MCF 10A (cell line): ENCODE data around the gene TACSTD2. TPM values are rescaled to one million over a fixed set of nuclear protein-coding genes. Genes with fewer than 3 reads are reported as not detected.

Experiments
- BruUV-seq: library from RNA; stranded (reverse); fragments of 400-500 nt; replicated peaks from 2 replicates; lab custom pipeline; 2021; lab: Mats Ljungman, UMichigan
- CTCF ChIA-PET: fragments of 300-600 bp; sonication (Branson Sonifier 250); formaldehyde crosslinking; extraction: SDS; loops from one replicate; lab custom pipeline; 2021; ENCODE audit warnings: antibody characterized with exemption, inconsistent platforms; lab: Yijun Ruan, JAX
- POLR2A ChIA-PET: fragments of 300-600, 350-650 bp; sonication (Branson Sonifier 250); formaldehyde crosslinking; extraction: SDS; loops from one replicate; lab custom pipeline; 2020; ENCODE audit warnings: antibody characterized with exemption, inconsistent platforms; lab: Yijun Ruan, JAX
- DNase-seq: peaks from one replicate; pipeline ENCODE4 v3.0.0-alpha.2; 2018; ENCODE audit not compliant: unreplicated experiment
- H3K27ac Mint-ChIP-seq: one replicate; pipeline ENCODE4 v1.8.0; 2022; ENCODE audit warnings: mild to moderate bottlenecking, low read depth, mixed read lengths; ENCODE audit not compliant: unreplicated experiment
- H3K27me3 Mint-ChIP-seq: one replicate; pipeline ENCODE4 v1.8.0; 2022; ENCODE audit warnings: mixed read lengths; ENCODE audit not compliant: insufficient read depth, unreplicated experiment
- H3K36me3 Mint-ChIP-seq: one replicate; pipeline ENCODE4 v1.8.0; 2022; ENCODE audit warnings: mild to moderate bottlenecking, moderate library complexity, mixed read lengths; ENCODE audit not compliant: insufficient read depth, unreplicated experiment
- H3K4me1 Mint-ChIP-seq: one replicate; pipeline ENCODE4 v1.8.0; 2022; ENCODE audit warnings: mixed read lengths; ENCODE audit not compliant: insufficient read depth, unreplicated experiment
- H3K4me3 Mint-ChIP-seq: one replicate; pipeline ENCODE4 v1.8.0; 2022; ENCODE audit warnings: mild to moderate bottlenecking, moderate library complexity, mixed read lengths; ENCODE audit not compliant: unreplicated experiment
- H3K9me3 Mint-ChIP-seq: one replicate; pipeline ENCODE4 v1.8.0; 2022; ENCODE audit warnings: mixed read lengths; ENCODE audit not compliant: unreplicated experiment
- CTCF ChIP-seq: fragments of 200-600 bp; IDR thresholded peaks from one replicate; pipeline ENCODE4 v1.8.0; 2022; ENCODE audit warnings: antibody characterized with exemption, mild to moderate bottlenecking; ENCODE audit not compliant: unreplicated experiment
- intact Hi-C: fragments of 100-400 bp; cut with micrococcal nuclease; formaldehyde crosslinking; loops from 2 replicates; pipeline ENCODE4 v1.14.1; 2022
- total RNA-seq: library from RNA; stranded (reverse); gene quantifications from 2 replicates; pipeline ENCODE4 v1.2.3, GENCODE V29; 2022

The TACSTD2 gene
- total RNA-seq, 1 experiment from 2014 or later: 14.8 TPM

- no peak for TF ChIP-seq CTCF
- intact Hi-C loops: no loop called here
- no peaks in the 10 kb centered on the region for H3K27me3 Mint-ChIP-seq
- peaks cover 28% of the 10 kb centered on the region for H3K4me1 Mint-ChIP-seq
- BruUV-seq: no TSS peak
- ChIA-PET POLR2A (no interaction called here), CTCF (no interaction called here)
- H3K27ac Mint-ChIP-seq: peak overlapping the region; percentile 91
- no peak overlapping the region for H3K4me3 Mint-ChIP-seq
- no peak for DNase-seq
- H3K9me3 Mint-ChIP-seq: no peaks in the 10 kb centered on the region
- H3K36me3 Mint-ChIP-seq: peaks cover 16% of the 10 kb centered on the region
Observed at GRCh38 chr1:58621391-58621790, 44.3 kb upstream of the TACSTD2 start.

DNA sequence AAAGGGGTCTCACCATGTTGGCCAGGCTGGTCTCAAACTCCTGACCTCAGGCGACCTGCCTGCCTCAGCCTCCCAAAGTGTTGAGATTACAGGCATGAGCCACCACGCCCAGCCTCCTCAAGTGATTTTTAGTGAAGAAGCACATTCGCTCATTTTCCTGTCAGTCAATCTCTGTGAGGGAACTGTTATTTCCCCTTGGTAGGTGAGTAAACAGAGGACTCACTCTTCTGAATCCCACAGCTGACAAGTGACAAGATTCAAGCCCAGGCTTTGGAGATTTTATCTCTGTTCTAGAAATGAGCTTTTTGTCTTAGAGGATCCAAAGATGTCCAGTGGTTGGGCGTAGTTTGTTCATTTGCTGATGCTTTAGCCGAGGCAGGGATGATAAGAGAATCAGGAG is 43.9 kb upstream of the TACSTD2 start:
- POLR2A ChIA-PET: interaction anchor here (1.0 kb wide), 1 partner anchor 37 kb away, joined by 3 read pairs; no protein-coding TSS in a partner anchor
- peak overlapping the region; percentile 91 for H3K27ac Mint-ChIP-seq
- no TSS peak for BruUV-seq
- peaks cover 33% of the 10 kb centered on the region for H3K4me1 Mint-ChIP-seq
- H3K27me3 Mint-ChIP-seq: no peaks in the 10 kb centered on the region
- intact Hi-C loops: no loop called here
- peaks cover 16% of the 10 kb centered on the region for H3K36me3 Mint-ChIP-seq
- no peak for TF ChIP-seq CTCF
- no peak for DNase-seq
- CTCF ChIA-PET: interaction anchor here (0.6 to 1.0 kb wide), 3 partner anchors 32 to 74 kb away, joined by 3 read pairs; partner anchors contain the start of gene OMA1
- H3K4me3 Mint-ChIP-seq: no peak overlapping the region
- no peaks in the 10 kb centered on the region for H3K9me3 Mint-ChIP-seq

- no peak for DNase-seq
- H3K4me1 Mint-ChIP-seq: peaks cover 36% of the 10 kb centered on the region
- peak overlapping the region; percentile 91 for H3K27ac Mint-ChIP-seq
- H3K4me3 Mint-ChIP-seq: no peak overlapping the region
- no peak for TF ChIP-seq CTCF
- H3K9me3 Mint-ChIP-seq: no peaks in the 10 kb centered on the region
- H3K36me3 Mint-ChIP-seq: peaks cover 16% of the 10 kb centered on the region
- intact Hi-C loops: no loop called here
- no TSS peak for BruUV-seq
- H3K27me3 Mint-ChIP-seq: no peaks in the 10 kb centered on the region
- CTCF ChIA-PET: interaction anchor here (0.7 to 1.0 kb wide), 2 partner anchors 48 to 74 kb away, joined by 3 read pairs; partner anchors contain the start of gene OMA1
- POLR2A ChIA-PET: interaction anchor here (1.0 to 4.4 kb wide), 3 partner anchors 36 to 73 kb away, joined by 3 to 36 read pairs (median 7); partner anchors contain the start of genes OMA1 and TACSTD2
Observed at GRCh38 chr1:58620259-58620658, 43.2 kb upstream of the TACSTD2 start.

DNA sequence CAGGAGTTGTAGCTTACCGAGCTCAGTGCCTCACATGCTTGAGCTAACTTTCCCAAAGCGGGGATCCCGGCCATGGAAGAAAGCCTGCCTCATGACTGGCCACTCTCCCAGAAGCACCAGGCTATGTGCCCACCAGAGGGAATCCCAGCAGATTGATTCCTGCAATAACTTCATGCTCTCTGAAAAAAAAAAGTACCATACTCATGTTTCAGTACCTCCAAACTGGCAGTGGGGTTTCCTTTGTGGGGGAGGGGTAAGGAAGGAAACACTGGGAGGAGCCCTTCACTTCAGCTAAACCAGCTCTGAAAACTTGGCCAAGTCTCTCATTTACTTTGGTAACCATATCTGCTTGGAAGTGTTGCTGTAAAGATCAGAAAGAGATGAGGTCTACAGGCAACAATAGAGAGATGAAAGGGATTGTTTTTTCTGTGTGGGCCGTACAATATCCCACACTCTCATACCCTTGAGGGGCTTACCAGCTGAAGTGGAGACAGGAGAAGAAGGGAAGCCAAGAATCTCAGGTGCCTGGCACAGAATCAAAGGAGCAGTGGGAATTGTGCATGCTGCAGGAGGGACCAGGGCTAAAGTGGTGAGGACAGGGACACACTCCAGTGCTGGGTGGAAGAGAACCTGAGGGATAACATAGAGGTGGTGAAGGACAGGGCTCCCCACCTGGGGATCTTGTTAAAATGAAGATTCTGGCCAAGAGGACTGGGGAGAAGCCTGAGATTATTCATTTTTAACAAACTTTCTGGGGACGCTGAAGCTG is 42.4 kb upstream of the TACSTD2 start:
- BruUV-seq: no TSS peak
- CTCF ChIA-PET: interaction anchor here (1.0 to 2.9 kb wide), 6 partner anchors 19 to 105 kb away, joined by 3 to 14 read pairs (median 8); no protein-coding TSS in a partner anchor
- H3K4me3 Mint-ChIP-seq: no peak overlapping the region

More for the DNA sequence above, 42.4 kb upstream of the TACSTD2 start:
- POLR2A ChIA-PET: interaction anchor here (0.6 to 4.4 kb wide), 10 partner anchors 8 to 72 kb away, joined by 3 to 36 read pairs (median 8); partner anchors contain the start of genes OMA1 and TACSTD2
- Mint-ChIP-seq H3K4me1 (peaks cover 36% of the 10 kb centered on the region), H3K27ac (peak overlapping the region; percentile 91), H3K36me3 (peaks cover 12% of the 10 kb centered on the region), H3K9me3 (no peaks in the 10 kb centered on the region), H3K27me3 (no peaks in the 10 kb centered on the region)
- intact Hi-C loops: loop anchor here (2.0 kb wide), 1 partner anchor 35 kb away; no protein-coding TSS in a partner anchor
- no peak for TF ChIP-seq CTCF
- no peak for DNase-seq
